CD4-positive, alpha-beta T cell treated with Interleukin-12 subunit alpha and Interleukin-12 subunit beta, for 1 hour (primary cell): Measurements from ENCODE around the gene MKI67.

Experiments
- DNase-seq: peaks from one replicate; pipeline ENCODE4 v3.0.0-alpha.2; 2020

Gene MKI67

GRCh38 chr10:128062881-128063563, 63.2 kb downstream of the MKI67 start:
- DNase-seq, result peak; percentile 73

- DNase-seq, result peak; percentile 36
These were observed 63.8 kb downstream of the MKI67 start for GRCh38 chr10:128062331-128062880.

GRCh38 chr10:128061306-128062300, 64.6 kb downstream of the MKI67 start:
- no peak for DNase-seq

- no peak for DNase-seq
These were observed 65.6 kb downstream of the MKI67 start for GRCh38 chr10:128060341-128061250.

- no peak for DNase-seq
These were observed 66.3 kb downstream of the MKI67 start for GRCh38 chr10:128059982-128060293.

- peak; percentile 26 for DNase-seq
These were observed 66.8 kb downstream of the MKI67 start for GRCh38 chr10:128059266-128059981.

GRCh38 chr10:128058750-128059134, 67.5 kb downstream of the MKI67 start:
- DNase-seq, result no peak

- DNase-seq, result no peak
These were observed 68.0 kb downstream of the MKI67 start for GRCh38 chr10:128058106-128058749.

- no peak for DNase-seq
These were observed 69.7 kb downstream of the MKI67 start for GRCh38 chr10:128056303-128057050.

GRCh38 chr10:128055061-128055868, 71.0 kb downstream of the MKI67 start:
- DNase-seq, result no peak

GRCh38 chr10:128054163-128054970, 71.9 kb downstream of the MKI67 start:
- DNase-seq, result no peak

- DNase-seq, result no peak
These were observed 72.9 kb downstream of the MKI67 start for GRCh38 chr10:128053356-128053755.

GRCh38 chr10:128052696-128053095, 73.5 kb downstream of the MKI67 start:
- no peak for DNase-seq

- no peak for DNase-seq
These were observed 74.7 kb downstream of the MKI67 start for GRCh38 chr10:128051548-128051947.

- DNase-seq, result no peak
These were observed 75.3 kb downstream of the MKI67 start for GRCh38 chr10:128050936-128051335.

GRCh38 chr10:128050121-128050516, 76.1 kb downstream of the MKI67 start:
- DNase-seq, result no peak

- DNase-seq, result no peak
These were observed 76.8 kb downstream of the MKI67 start for GRCh38 chr10:128049226-128050120.

GRCh38 chr10:128048819-128049210, 77.4 kb downstream of the MKI67 start:
- DNase-seq, result no peak
